ENCODE data around the gene SGCD.

The SGCD gene

GRCh38 chr5:156326718-156327259 is at the start of gene SGCD:
TSS of gene SGCD (plus strand) at chr5:156327164.
- peak; percentile 75 for DNase-seq

DNA sequence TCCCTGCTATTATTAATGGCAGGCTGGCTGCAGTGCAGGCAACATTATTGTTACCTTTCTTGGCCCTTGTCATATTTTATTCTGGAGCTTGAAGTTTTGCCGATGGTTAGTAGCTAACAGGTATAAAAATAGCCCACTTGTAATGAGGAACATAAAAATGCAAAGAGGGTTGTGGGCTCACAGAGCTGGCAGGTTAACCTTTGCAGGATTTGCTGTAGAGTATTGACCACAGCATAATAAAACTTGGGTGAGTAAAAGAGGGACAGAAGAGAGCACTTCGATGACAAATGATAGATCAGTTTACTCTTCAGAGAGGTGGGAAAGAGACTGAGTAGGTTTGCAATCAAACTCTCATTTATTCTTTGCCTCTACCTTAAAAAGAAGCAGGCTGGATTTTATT is 49.7 kb upstream of the SGCD start:
- no peak for DNase-seq

DNA sequence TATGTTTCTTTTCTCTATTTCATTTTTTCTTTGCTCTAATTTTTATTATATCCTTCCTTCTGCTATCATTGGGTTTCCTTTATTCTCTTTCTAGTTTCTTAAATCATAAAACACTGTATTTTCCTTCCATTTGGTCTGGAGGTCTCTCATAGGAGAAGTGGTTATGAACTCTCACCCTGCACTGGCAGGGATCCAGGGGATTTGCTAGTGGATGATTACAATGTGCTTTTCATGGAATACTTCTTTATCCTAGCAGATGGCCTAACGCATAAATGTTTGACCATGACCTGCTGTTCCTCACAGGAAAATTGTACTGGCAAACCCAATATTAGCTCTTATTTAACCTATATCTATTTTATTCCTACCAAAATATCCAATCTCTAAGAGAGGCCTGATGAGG is 31.5 kb upstream of the SGCD start:
- peak; percentile 92 for DNase-seq

DNA sequence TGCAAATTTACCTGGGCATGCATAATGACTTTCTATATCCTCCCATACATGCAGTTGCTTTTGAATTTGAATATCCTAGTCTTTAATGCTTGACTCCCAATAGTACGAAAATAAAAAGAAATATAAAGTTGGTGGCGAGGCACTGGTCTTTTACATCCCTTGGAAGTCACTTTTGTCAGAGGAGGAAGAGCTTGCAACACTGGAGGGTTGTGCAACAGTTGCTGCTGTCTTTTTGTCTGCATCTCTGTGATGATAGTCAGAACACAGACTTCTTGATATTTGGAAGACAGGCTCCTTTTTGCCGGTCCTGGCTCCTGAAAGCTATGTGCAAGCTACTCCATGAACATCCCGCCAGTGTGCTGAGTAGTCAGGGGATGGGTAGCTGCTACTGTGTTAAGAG is 16.8 kb upstream of the SGCD start:
- DNase-seq = no peak

- DNase-seq = no peak
Measured at GRCh38 chr5:156312897-156313694, 13.9 kb upstream of the SGCD start.

GRCh38 chr5:156314416-156314815 is 12.5 kb upstream of the SGCD start:
- no peak for DNase-seq

DNA sequence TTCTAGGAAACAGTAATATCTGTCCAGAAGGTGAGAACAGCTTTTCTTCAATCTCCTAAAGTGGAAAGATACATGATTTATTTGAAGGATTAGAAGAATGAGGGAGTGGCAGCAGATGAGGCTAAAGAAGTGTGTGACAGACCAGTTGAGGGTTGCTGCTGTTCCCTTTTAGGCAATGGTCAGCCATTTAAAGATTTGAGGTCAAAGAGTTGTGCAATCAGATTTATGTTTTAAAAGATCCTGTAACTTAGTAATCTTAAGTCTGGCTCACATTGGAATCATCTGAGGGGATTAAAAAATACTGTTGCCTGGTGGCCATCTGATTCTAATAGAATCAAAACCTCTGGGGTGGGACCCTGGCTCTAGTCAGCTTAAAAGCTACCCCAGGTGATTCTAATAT is 4.3 kb upstream of the SGCD start:
- no peak for DNase-seq

DNA sequence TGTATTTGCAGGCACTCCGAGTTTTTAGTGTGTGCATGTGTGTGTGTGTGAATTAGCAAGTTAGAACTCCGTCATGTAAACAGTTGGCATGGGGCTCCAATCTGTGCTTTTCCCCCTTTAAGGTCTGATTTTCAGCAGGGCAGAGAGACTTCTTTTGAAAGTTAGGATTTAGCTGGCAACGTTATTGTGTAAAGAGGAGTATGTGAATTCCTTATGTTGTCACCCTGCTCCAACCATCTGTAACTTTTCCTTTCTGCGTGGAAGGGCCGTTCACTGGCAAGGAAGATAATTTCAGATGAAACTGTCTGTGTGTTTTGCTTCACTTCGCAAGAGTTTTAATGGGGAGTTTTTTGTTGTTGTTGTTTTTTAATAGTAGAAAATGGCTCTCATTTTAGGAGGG is 332 bp downstream of the SGCD start:
- DNase-seq = no peak

GRCh38 chr5:156328161-156328560 is 1.2 kb downstream of the SGCD start:
- no peak for DNase-seq

DNA sequence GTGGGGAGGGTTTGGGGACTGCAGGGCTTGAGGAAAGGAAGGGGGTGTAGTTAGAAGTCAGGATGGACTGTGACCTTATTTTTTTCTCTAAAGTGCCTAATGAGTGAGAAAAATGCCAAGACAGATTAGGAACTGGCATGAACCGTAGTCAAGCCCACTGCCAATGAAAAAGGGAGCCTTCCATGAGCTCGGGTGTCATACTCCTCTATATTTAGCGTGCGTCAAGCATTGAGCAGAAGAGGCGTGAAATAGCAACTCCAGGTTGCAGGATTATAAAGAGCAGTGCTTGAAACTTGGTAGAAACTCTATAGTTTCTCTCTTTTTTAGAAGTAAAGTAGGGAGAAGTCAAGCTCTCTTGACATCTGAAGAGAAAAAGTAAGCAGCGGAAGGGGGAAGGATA is 1.8 kb downstream of the SGCD start:
- no peak for DNase-seq

DNA sequence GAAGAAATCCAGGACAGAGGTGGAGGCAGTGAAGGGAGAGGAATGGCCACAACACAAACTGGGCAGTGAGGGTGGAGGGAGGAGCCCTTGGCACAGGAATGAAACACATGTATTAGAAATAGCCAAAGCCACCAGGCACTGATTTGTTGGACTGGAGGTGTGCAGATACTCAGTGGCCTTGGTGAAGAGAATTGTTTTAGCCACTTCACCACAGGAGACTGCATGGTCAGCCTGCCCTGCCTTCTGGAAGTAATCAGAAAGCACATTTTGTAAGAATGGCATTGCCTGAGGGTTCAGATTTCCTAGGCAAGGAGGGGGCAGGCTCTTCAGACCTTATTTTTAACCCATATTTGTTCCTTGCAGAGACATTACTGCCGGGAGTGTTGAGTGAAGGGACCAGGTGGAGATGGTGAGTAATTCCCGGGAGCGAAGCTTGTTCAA is 2.2 kb downstream of the SGCD start:
- DNase-seq = no peak

GRCh38 chr5:156330141-156330870 is 3.3 kb downstream of the SGCD start:
- no peak for DNase-seq

GRCh38 chr5:156331181-156331580 is 4.2 kb downstream of the SGCD start:
- no peak for DNase-seq

GRCh38 chr5:156331845-156332244 is 4.9 kb downstream of the SGCD start:
- DNase-seq = no peak

DNA sequence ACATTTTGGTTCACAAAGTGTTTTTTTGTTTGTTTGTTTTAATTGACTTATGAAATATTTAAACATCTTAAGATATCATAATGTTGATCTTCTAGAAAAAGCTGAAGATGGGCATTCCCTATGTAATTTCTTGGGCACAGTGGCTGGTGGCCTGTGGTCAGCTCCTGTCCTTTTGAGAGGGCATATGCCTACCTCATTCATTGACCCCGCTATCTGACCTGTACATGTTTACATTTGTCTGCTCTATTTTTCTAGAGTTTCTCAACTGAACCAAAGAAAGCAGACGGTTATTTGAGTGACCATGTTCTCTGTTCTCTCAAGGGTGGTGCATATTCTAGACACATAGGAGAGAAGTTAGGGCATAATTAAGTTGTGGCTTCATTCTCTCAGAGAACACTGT is 5.3 kb downstream of the SGCD start:
- DNase-seq = no peak

DNA sequence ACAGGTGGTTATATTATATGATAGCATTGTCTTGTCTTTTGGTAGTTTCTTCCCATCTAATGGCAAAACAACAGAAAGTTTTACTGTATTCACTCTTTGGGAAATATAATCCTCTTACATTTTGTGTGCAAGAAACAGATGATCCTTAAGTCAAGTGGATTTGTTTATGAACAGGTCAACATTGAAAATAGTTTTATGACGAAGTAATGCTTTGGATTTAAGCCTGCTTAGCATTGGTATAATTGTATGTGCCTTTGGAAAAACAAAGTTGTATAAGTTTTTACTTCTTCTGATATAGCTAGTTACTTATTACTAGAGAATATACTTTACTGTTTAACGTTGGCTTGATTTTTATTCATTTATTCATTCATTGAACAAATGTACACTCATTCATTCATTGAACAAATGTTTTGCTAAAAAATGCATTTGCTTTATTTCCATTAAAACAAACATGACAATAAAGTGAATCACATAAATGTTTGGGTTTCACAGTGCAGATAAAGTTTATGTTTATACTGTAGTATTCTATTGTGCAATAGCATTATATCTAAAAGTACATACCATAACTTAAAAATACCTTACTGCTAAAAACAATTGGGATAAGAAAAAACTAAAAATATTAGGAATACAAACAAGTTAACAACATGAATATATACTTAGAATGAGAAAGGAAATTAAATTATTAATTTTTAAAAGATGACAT is 12.3 kb downstream of the SGCD start:
- no peak for DNase-seq

- no peak for DNase-seq
Measured at GRCh38 chr5:156340893-156341292, 13.9 kb downstream of the SGCD start.

DNA sequence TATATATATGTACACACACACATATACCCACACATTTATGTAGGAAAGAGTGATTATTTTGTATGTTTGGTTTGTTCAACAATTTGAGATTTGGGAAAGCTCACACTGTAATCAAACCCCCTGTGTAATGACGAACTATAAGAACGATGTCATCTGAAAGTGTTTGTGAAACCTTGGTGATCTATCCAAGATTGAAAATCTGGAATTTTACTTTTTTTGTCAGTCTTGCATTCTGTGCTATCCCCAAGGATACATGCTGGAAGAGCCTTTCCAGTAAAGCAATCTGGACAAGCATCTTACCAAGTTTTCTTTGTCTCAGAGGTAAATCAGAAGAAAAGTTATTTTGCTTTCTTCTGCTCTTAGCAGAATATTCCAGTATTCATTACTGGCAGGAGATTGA is 23.3 kb downstream of the SGCD start:
- DNase-seq = no peak

DNA sequence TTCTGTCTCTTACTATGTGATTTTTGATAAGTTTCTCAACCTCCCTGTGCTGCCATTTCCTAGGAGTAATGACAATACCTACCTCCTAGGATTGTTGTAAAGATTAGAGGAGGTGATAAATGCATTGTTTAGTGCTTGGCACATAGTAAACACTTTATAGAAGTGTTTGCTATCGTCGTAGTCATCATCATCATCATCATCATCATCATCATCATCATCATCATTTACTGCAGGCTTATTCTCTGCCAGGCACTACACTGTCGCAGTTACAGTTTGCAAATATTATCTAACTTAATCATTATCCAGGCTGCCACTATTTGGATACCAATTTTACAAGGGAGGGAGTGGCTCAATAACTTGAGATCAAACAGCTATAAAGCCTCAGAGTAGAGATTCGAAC is 24.5 kb downstream of the SGCD start:
- no peak for DNase-seq

GRCh38 chr5:156354571-156354970 is 27.6 kb downstream of the SGCD start:
- no peak for DNase-seq

- no peak for DNase-seq
Measured at GRCh38 chr5:156356238-156356637, 29.3 kb downstream of the SGCD start.

- DNase-seq = no peak
Measured at GRCh38 chr5:156359476-156359875, 32.5 kb downstream of the SGCD start.

DNA sequence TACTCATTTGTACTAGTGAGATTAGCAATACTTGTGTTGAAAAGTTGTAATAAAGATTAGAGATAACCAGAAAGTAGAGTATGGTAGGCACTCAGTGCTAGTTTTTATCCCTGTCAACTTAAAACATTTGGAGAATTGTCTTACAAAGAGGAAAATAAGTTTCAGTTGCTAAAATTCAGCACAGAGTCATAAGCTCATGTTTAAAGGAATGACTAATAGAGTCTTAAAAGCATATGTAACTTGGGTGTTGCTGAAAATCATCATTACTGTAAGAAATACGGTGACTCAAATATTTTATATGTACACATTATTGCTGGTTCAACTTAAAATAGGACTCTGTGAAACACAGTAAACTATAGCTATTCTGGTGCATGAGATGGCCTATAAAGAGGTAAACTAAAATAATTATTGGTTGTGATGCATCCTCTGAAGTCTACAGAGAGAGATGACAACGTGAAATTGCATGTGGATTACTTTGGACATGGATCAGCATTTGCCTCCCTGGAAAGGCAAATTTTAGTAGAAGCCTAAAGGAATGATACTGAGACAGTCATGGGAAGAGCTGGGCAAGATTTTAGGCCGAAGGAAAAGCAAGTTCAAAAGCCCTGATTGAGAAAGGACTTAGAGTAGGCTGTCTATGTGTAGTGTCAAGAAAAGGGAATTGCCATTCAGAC is 34.6 kb downstream of the SGCD start:
- DNase-seq = no peak
